ENCODE results near the gene ME1.
"Not testable (repeated sequence)": the region's sequence is repeated elsewhere in the genome, so short reads cannot be mapped to it uniquely, and the experiment has no call there.

ME1 gene

GRCh38 chr6:83256719-83257118, 174.1 kb downstream of the ME1 start:
- not testable (repeated sequence) for DNase-seq

- peak; percentile 67 for DNase-seq
Measured at GRCh38 chr6:83252719-83253118, 178.1 kb downstream of the ME1 start.

- no peak for DNase-seq
Measured at GRCh38 chr6:83250235-83250634, 180.6 kb downstream of the ME1 start.

GRCh38 chr6:83247471-83247870, 183.4 kb downstream of the ME1 start:
- no peak for DNase-seq

- peak; percentile 89 for DNase-seq
Measured at GRCh38 chr6:83231146-83231545, 199.7 kb downstream of the ME1 start.

- DNase-seq: no peak
Measured at GRCh38 chr6:83226517-83226916, 204.3 kb downstream of the ME1 start.

GRCh38 chr6:83221889-83222479, 208.9 kb downstream of the ME1 start:
- peak; percentile 52 for DNase-seq

- peak; percentile 63 for DNase-seq
Measured at GRCh38 chr6:83221276-83221675, 209.6 kb downstream of the ME1 start.

- DNase-seq: no peak
Measured at GRCh38 chr6:83220121-83220520, 210.7 kb downstream of the ME1 start.

- DNase-seq: no peak
Measured at GRCh38 chr6:83218646-83219045, 212.2 kb downstream of the ME1 start.

GRCh38 chr6:83216806-83217205, 214.0 kb downstream of the ME1 start:
- DNase-seq: peak; percentile 37

- DNase-seq: peak; percentile 83
Measured at GRCh38 chr6:83215131-83216047, 215.5 kb downstream of the ME1 start.

GRCh38 chr6:83202031-83202430, 228.8 kb downstream of the ME1 start:
- no peak for DNase-seq

GRCh38 chr6:83199863-83200225, 231.0 kb downstream of the ME1 start:
- peak; percentile 39 for DNase-seq

- no peak for DNase-seq
Measured at GRCh38 chr6:83199173-83199862, 231.5 kb downstream of the ME1 start.

- peak; percentile 60 for DNase-seq
Measured at GRCh38 chr6:83198486-83199172, 232.2 kb downstream of the ME1 start.

- DNase-seq: peak; percentile 48
Measured at GRCh38 chr6:83193747-83194566, 236.9 kb downstream of the ME1 start.

GRCh38 chr6:83192871-83193746, 237.7 kb downstream of the ME1 start, which contains the start of the genes PGM3 and RWDD2A:
PGM3 (minus strand) TSS chr6:83193265; CDS start chr6:83191012, 2,253 bp downstream.
RWDD2A (plus strand) TSS chr6:83193357; CDS start chr6:83194452, 1,095 bp downstream.
- peak; percentile 88 for DNase-seq

- DNase-seq: peak; percentile 17
Measured at GRCh38 chr6:83192456-83192855, 238.4 kb downstream of the ME1 start.

GRCh38 chr6:83191974-83192373, 238.9 kb downstream of the ME1 start:
- DNase-seq: not testable (repeated sequence)

GRCh38 chr6:83190626-83191025, 240.2 kb downstream of the ME1 start:
- no peak for DNase-seq
